ENCODE data around the gene GABRA6.

Gene GABRA6

DNA sequence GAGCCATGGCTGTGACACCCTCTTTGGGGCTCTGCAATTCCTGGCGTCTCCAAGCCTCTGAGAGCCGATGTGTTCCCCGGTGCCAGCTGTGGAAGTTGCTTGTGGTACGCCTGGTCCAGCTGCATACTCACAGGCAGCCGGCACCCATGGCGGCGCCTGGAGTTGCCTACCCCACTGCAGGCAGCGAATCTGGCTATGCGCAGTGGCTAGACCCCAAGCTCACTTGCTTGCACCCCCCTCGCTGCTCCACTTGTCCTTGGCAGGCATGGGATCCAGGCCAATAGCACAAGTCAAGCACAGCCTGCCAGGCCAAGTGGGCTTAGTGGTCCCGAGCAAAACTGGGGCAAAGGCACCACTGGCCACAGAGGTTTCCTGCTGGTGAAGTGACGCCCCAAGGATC is 24.7 kb upstream of the GABRA6 start:
- H3K79me2 ChIP-seq (ENCODE audit: low read length): no peaks in the 10 kb centered on the region
- no peak for DNase-seq
- H3K27ac ChIP-seq (ENCODE audit: low read length): no peak overlapping the region
- no peaks in the 10 kb centered on the region for H3K27me3 ChIP-seq (replicated peaks; ENCODE audit: insufficient read depth, low read length)
- no peaks in the 10 kb centered on the region for H3K9me3 ChIP-seq (replicated peaks; ENCODE audit: insufficient read depth, low read length)
- H3F3A ChIP-seq (ENCODE audit: insufficient read depth, low read length): no peaks in the 10 kb centered on the region
- H3K4me3 ChIP-seq (ENCODE audit: low read length): no peak overlapping the region
- no peaks in the 10 kb centered on the region for H3K36me3 ChIP-seq (replicated peaks; ENCODE audit: insufficient read depth, low read length)
- H3K4me2 ChIP-seq (ENCODE audit: low read depth, low read length): no peak overlapping the region
- H2AFZ ChIP-seq (ENCODE audit: low read length): no peak overlapping the region
- H3K9me2 ChIP-seq (replicated peaks; ENCODE audit: insufficient read depth, low read length): no peaks in the 10 kb centered on the region
- no peaks in the 10 kb centered on the region for H4K20me1 ChIP-seq (ENCODE audit: insufficient read depth, low read length)
- no peaks in the 10 kb centered on the region for H3K4me1 ChIP-seq (ENCODE audit: low read length)
- TF ChIP-seq, protein P1, sequence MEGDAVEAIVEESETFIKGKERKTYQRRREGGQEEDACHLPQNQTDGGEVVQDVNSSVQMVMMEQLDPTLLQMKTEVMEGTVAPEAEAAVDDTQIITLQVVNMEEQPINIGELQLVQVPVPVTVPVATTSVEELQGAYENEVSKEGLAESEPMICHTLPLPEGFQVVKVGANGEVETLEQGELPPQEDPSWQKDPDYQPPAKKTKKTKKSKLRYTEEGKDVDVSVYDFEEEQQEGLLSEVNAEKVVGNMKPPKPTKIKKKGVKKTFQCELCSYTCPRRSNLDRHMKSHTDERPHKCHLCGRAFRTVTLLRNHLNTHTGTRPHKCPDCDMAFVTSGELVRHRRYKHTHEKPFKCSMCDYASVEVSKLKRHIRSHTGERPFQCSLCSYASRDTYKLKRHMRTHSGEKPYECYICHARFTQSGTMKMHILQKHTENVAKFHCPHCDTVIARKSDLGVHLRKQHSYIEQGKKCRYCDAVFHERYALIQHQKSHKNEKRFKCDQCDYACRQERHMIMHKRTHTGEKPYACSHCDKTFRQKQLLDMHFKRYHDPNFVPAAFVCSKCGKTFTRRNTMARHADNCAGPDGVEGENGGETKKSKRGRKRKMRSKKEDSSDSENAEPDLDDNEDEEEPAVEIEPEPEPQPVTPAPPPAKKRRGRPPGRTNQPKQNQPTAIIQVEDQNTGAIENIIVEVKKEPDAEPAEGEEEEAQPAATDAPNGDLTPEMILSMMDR (IDR thresholded peaks at IDR 0.05; ENCODE audit: low read length): no peak
- no peak overlapping the region for H3K9ac ChIP-seq (ENCODE audit: low read length)

DNA sequence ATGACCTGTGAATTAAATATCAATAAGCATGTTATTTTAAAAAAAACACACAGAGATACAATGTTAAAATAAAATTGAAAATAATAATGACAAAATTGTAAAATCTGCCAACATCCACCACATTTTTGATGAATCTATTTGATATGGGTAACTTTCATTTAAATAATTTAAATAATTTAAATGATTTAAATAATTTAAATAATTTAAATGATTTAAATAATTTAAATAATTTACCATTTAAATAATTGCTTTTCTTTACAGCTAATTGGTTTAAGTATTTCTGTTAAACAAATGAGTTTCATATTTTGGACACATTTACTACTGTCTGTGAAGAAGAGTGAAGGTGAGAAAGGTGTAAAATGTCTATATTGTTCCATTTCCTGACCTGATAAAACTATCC is 22.1 kb upstream of the GABRA6 start:
- Histone ChIP-seq H3K9ac (ENCODE audit: low read length) (no peak overlapping the region), H4K20me1 (ENCODE audit: insufficient read depth, low read length) (no peaks in the 10 kb centered on the region), H3K27me3 (replicated peaks; ENCODE audit: insufficient read depth, low read length) (no peaks in the 10 kb centered on the region), H3K36me3 (replicated peaks; ENCODE audit: insufficient read depth, low read length) (no peaks in the 10 kb centered on the region), H3K4me3 (ENCODE audit: low read length) (no peak overlapping the region), H3K9me3 (replicated peaks; ENCODE audit: insufficient read depth, low read length) (no peaks in the 10 kb centered on the region), H3K79me2 (ENCODE audit: low read length) (no peaks in the 10 kb centered on the region), H3F3A (ENCODE audit: insufficient read depth, low read length) (no peaks in the 10 kb centered on the region), H3K9me2 (replicated peaks; ENCODE audit: insufficient read depth, low read length) (no peaks in the 10 kb centered on the region), H3K4me1 (ENCODE audit: low read length) (no peaks in the 10 kb centered on the region), H3K27ac (ENCODE audit: low read length) (no peak overlapping the region), H3K4me2 (ENCODE audit: low read depth, low read length) (no peak overlapping the region), H2AFZ (ENCODE audit: low read length) (no peak overlapping the region)
- TF ChIP-seq EZH2phosphoT487 (IDR thresholded peaks at IDR 0.05; ENCODE audit: low read length): no peak
- TF ChIP-seq, protein P1 (IDR thresholded peaks at IDR 0.05; ENCODE audit: low read length): no peak
- TF ChIP-seq EZH2 (optimal IDR thresholded peaks at IDR 0.05; ENCODE audit: low read depth, low read length): no peak
- DNase-seq: no peak

DNA sequence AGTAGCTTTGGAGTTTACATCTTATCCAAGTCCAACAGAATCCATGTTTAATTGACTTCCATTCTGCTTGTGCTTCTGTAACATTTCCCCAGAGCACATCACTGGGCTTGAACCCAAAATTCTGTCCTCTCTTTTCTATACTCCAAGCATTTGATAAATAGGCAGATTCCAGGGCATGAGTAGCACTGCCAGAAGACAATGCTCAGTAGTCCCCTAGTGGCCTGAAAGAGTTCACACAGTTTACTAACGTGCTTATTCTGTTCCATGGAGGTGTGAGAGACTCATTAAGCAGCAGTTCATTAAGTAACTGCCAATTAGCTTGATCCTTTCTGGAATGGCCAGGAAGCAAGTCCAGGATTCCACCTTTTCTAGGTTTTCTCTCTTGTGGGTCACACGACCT is 9.4 kb upstream of the GABRA6 start:
- no peak overlapping the region for H2AFZ ChIP-seq (ENCODE audit: low read length)
- no peak overlapping the region for H3K27ac ChIP-seq (ENCODE audit: low read length)
- no peaks in the 10 kb centered on the region for H3K27me3 ChIP-seq (replicated peaks; ENCODE audit: insufficient read depth, low read length)
- no peak overlapping the region for H3K4me3 ChIP-seq (ENCODE audit: low read length)
- DNase-seq: peak; percentile 43
- H4K20me1 ChIP-seq (ENCODE audit: insufficient read depth, low read length): no peaks in the 10 kb centered on the region
- H3K36me3 ChIP-seq (replicated peaks; ENCODE audit: insufficient read depth, low read length): no peaks in the 10 kb centered on the region
- H3K9me3 ChIP-seq (replicated peaks; ENCODE audit: insufficient read depth, low read length): no peaks in the 10 kb centered on the region
- no peaks in the 10 kb centered on the region for H3K79me2 ChIP-seq (ENCODE audit: low read length)
- TF ChIP-seq EZH2phosphoT487 (IDR thresholded peaks at IDR 0.05; ENCODE audit: low read length): no peak
- TF ChIP-seq, protein P1 (IDR thresholded peaks at IDR 0.05; ENCODE audit: low read length): peak; percentile 59
- no peak for TF ChIP-seq EZH2 (optimal IDR thresholded peaks at IDR 0.05; ENCODE audit: low read depth, low read length)
- H3K4me1 ChIP-seq (ENCODE audit: low read length): no peaks in the 10 kb centered on the region
- H3K4me2 ChIP-seq (ENCODE audit: low read depth, low read length): no peak overlapping the region
- H3K9ac ChIP-seq (ENCODE audit: low read length): no peak overlapping the region
- no peaks in the 10 kb centered on the region for H3F3A ChIP-seq (ENCODE audit: insufficient read depth, low read length)
- no peaks in the 10 kb centered on the region for H3K9me2 ChIP-seq (replicated peaks; ENCODE audit: insufficient read depth, low read length)

Measured in MM.1S (cell line).